ENCODE measurements around the gene SHPK. TPM values are rescaled to one million over a fixed set of nuclear protein-coding genes. Genes with fewer than 3 reads are reported as not detected.

SHPK gene
- total RNA-seq, 1 experiment from 2014 or later: 21.4 TPM

- Histone ChIP-seq H3K27ac (no peak overlapping the region), H3K9me3 (ENCODE audit: insufficient read depth, low read depth) (no peaks in the 10 kb centered on the region), H3F3A (ENCODE audit: insufficient read depth, low read depth) (peaks cover 26% of the 10 kb centered on the region), H2AFZ (no peak overlapping the region), H3K4me1 (replicated peaks; ENCODE audit: insufficient read depth) (peaks cover 13% of the 10 kb centered on the region), H3K27me3 (ENCODE audit: insufficient read depth, low read depth) (no peaks in the 10 kb centered on the region), H3K4me3 (no peak overlapping the region), H3K9me2 (ENCODE audit: insufficient read depth) (no peaks in the 10 kb centered on the region), H3K4me2 (no peak overlapping the region), H3K36me3 (ENCODE audit: low read depth) (peaks cover 8% of the 10 kb centered on the region; the same call in 1 of the 2 replicates), H4K20me1 (ENCODE audit: insufficient read depth) (no peaks in the 10 kb centered on the region; the same call in 1 of the 2 replicates), H3K79me2 (ENCODE audit: low read depth) (no peaks in the 10 kb centered on the region)
- no peak for DNase-seq
- ChIA-PET POLR2A (ENCODE audit: unreplicated experiment) (no interaction called here), CTCF (interaction anchor here (0.7 kb wide), 1 partner anchor 277 kb away, joined by 6 read pairs; no protein-coding TSS in a partner anchor)
- no TSS peak for BruUV-seq (replicated peaks)
- intact Hi-C loops (cut with micrococcal nuclease; ENCODE audit: unreplicated experiment): no loop called here
- TF ChIP-seq EZH2 (IDR thresholded peaks at IDR 0.05; ENCODE audit: low read depth) (no peak), CTCF (conservative IDR thresholded peaks at IDR 0.05) (peak; percentile 57)
These were observed 33.6 kb downstream of the SHPK start for GRCh38 chr17:3602499-3602898.

DNA sequence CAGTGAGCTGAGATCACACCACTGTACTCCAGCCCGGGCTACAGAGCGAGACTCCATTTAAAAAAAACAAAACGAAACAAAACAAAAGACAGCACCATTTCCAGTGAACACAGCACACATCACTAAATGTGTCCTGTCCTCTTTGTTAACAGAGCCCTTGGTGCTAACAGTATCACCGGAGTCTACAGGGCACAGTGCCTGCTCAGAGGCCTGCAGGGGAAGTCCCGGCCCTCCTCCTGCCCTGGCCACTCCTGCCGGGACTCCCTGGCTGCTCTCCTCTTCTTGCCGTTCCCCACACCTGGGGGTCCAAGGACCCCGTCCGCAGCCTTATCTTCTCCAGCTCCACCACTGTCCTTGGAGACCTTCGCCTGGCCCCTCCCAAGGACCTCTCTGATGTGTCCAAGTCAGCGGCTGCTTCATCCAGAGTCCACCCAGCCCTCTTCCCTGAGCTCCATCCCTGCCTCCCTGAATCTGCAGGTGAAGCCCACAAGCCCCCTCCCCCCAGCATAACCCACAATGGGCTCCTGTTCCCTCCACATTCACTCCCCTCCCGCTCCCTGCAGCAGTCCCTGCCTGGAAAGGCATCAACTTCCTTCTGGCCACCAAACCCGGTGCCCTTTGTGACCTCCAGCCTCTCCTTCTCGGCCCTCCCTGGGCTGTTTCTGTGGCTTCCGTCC lies 35.4 kb downstream of the SHPK start:
- ChIA-PET POLR2A (ENCODE audit: unreplicated experiment) (interaction anchor here (0.6 to 0.7 kb wide), 2 partner anchors 243 to 1121 kb away, joined by 3 to 4 read pairs; no protein-coding TSS in a partner anchor), CTCF (no interaction called here)
- no peak for DNase-seq
- Histone ChIP-seq H3K4me1 (replicated peaks; ENCODE audit: insufficient read depth) (peaks cover 13% of the 10 kb centered on the region), H2AFZ (no peak overlapping the region), H3K27ac (no peak overlapping the region), H3K9me3 (ENCODE audit: insufficient read depth, low read depth) (no peaks in the 10 kb centered on the region), H4K20me1 (ENCODE audit: insufficient read depth) (no peaks in the 10 kb centered on the region; the same call in 1 of the 2 replicates), H3K79me2 (ENCODE audit: low read depth) (no peaks in the 10 kb centered on the region), H3K4me3 (no peak overlapping the region), H3K9me2 (ENCODE audit: insufficient read depth) (no peaks in the 10 kb centered on the region), H3K36me3 (ENCODE audit: low read depth) (peaks cover 8% of the 10 kb centered on the region; the same call in 1 of the 2 replicates), H3F3A (ENCODE audit: insufficient read depth, low read depth) (peaks cover 26% of the 10 kb centered on the region), H3K4me2 (no peak overlapping the region), H3K27me3 (ENCODE audit: insufficient read depth, low read depth) (no peaks in the 10 kb centered on the region)
- BruUV-seq (replicated peaks): no TSS peak
- intact Hi-C loops (cut with micrococcal nuclease; ENCODE audit: unreplicated experiment): no loop called here
- TF ChIP-seq EZH2 (IDR thresholded peaks at IDR 0.05; ENCODE audit: low read depth): no peak

DNA sequence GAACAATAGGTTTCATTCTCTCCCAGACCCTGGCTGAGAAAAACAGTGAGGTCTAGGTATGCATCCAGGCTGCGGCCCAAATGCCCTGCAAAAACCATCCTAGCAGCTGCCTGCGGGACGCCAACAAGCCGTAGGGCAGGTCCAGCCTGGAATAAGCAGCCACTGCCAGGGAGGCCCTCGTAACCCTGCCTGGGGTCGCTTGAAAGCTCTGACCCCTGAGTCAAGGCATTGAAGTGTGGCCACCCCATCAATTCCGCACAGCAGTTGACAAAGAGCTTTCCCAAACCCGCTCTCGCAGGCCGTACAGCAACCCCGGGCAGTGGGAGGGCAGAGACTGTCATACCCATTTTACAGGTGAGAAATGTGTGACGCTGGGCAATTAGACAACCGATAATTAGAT lies 38.0 kb downstream of the SHPK start:
- Histone ChIP-seq H3F3A (ENCODE audit: insufficient read depth, low read depth) (peaks cover 5% of the 10 kb centered on the region), H3K27ac (no peak overlapping the region), H2AFZ (no peak overlapping the region), H3K27me3 (ENCODE audit: insufficient read depth, low read depth) (no peaks in the 10 kb centered on the region), H3K4me2 (no peak overlapping the region), H4K20me1 (ENCODE audit: insufficient read depth) (no peaks in the 10 kb centered on the region; the same call in 1 of the 2 replicates), H3K36me3 (ENCODE audit: low read depth) (peaks cover 8% of the 10 kb centered on the region; the same call in 1 of the 2 replicates), H3K9me2 (ENCODE audit: insufficient read depth) (no peaks in the 10 kb centered on the region), H3K4me1 (replicated peaks; ENCODE audit: insufficient read depth) (peaks cover 5% of the 10 kb centered on the region; the same call in 1 of the 2 replicates), H3K79me2 (ENCODE audit: low read depth) (no peaks in the 10 kb centered on the region), H3K4me3 (no peak overlapping the region), H3K9me3 (ENCODE audit: insufficient read depth, low read depth) (no peaks in the 10 kb centered on the region)
- DNase-seq: no peak
- no peak for TF ChIP-seq CTCF (conservative IDR thresholded peaks at IDR 0.05)
- TF ChIP-seq EZH2 (IDR thresholded peaks at IDR 0.05; ENCODE audit: low read depth): no peak
- ChIA-PET CTCF (no interaction called here), POLR2A (ENCODE audit: unreplicated experiment) (interaction anchor here (0.6 kb wide), 1 partner anchor 38 kb away, joined by 5 read pairs; the partner anchor contains the start of genes CTNS and SHPK)
- intact Hi-C loops (cut with micrococcal nuclease; ENCODE audit: unreplicated experiment): no loop called here
- BruUV-seq (replicated peaks): no TSS peak

Measured in PC-9 (cell line).